ENCODE results near the gene LRCH1.

LRCH1 gene

GRCh38 chr13:46562581-46562980 lies 9.6 kb downstream of the LRCH1 start:
- peaks cover 3% of the 10 kb centered on the region; the same call in 1 of the 2 replicates for H3K4me1 ChIP-seq (ENCODE audit: insufficient read depth, low read length)
- H3K79me2 ChIP-seq (ENCODE audit: insufficient read depth, low read length) = peaks cover 99% of the 10 kb centered on the region
- H3K9me3 ChIP-seq (ENCODE audit: insufficient read depth, low read length, severe bottlenecking) = no peaks in the 10 kb centered on the region
- no peak overlapping the region for H3K4me3 ChIP-seq (ENCODE audit: low read depth in 1 of 2, low read length in 2 of 2)
- peaks cover 82% of the 10 kb centered on the region for H4K20me1 ChIP-seq (ENCODE audit: insufficient read depth, low read length)
- DNase-seq (no peak), ATAC-seq (ENCODE audit: insufficient read depth, low read depth) (no peak)
- H3K9ac ChIP-seq (ENCODE audit: low read depth, low read length) = no peak overlapping the region
- H3K4me2 ChIP-seq (ENCODE audit: insufficient read depth, low read length) = no peak overlapping the region
- TF ChIP-seq CTCF (IDR thresholded peaks at IDR 0.05; ENCODE audit: borderline replicate concordance, extremely low read depth, low read length, poor library complexity, severe bottlenecking) (no peak), EZH2 (IDR thresholded peaks at IDR 0.05; ENCODE audit: borderline replicate concordance, low read depth, low read length, severe bottlenecking) (no peak)
- H3K27me3 ChIP-seq (ENCODE audit: insufficient read depth, low read length, poor library complexity) = no peaks in the 10 kb centered on the region
- H3K36me3 ChIP-seq (ENCODE audit: insufficient read depth, low read length) = no peaks in the 10 kb centered on the region; the same call in 1 of the 2 replicates
- H2AFZ ChIP-seq (ENCODE audit: low read depth, low read length) = no peak overlapping the region
- H3K27ac ChIP-seq (ENCODE audit: low read length) = no peak overlapping the region

GRCh38 chr13:46565808-46566750 lies 13.1 kb downstream of the LRCH1 start:
- Histone ChIP-seq H2AFZ (ENCODE audit: low read depth, low read length) (no peak overlapping the region), H3K27ac (ENCODE audit: low read length) (no peak overlapping the region), H3K9ac (ENCODE audit: low read depth, low read length) (no peak overlapping the region), H3K4me3 (ENCODE audit: low read depth in 1 of 2, low read length in 2 of 2) (no peak overlapping the region), H4K20me1 (ENCODE audit: insufficient read depth, low read length) (peaks cover 87% of the 10 kb centered on the region), H3K27me3 (ENCODE audit: insufficient read depth, low read length, poor library complexity) (no peaks in the 10 kb centered on the region), H3K4me1 (ENCODE audit: insufficient read depth, low read length) (no peaks in the 10 kb centered on the region), H3K4me2 (ENCODE audit: insufficient read depth, low read length) (no peak overlapping the region), H3K9me3 (ENCODE audit: insufficient read depth, low read length, severe bottlenecking) (no peaks in the 10 kb centered on the region), H3K36me3 (ENCODE audit: insufficient read depth, low read length) (peaks cover 2% of the 10 kb centered on the region; the same call in 1 of the 2 replicates), H3K79me2 (ENCODE audit: insufficient read depth, low read length) (peaks cover 99% of the 10 kb centered on the region)
- no peak for ATAC-seq (ENCODE audit: insufficient read depth, low read depth)
- no peak for TF ChIP-seq EZH2 (IDR thresholded peaks at IDR 0.05; ENCODE audit: borderline replicate concordance, low read depth, low read length, severe bottlenecking)
- TF ChIP-seq CTCF (IDR thresholded peaks at IDR 0.05; ENCODE audit: borderline replicate concordance, extremely low read depth, low read length, poor library complexity, severe bottlenecking) = no peak
- no peak for DNase-seq

GRCh38 chr13:46567671-46568070 lies 14.7 kb downstream of the LRCH1 start:
- H3K79me2 ChIP-seq (ENCODE audit: insufficient read depth, low read length) = peaks cover 99% of the 10 kb centered on the region

More at GRCh38 chr13:46567671-46568070, 14.7 kb downstream of the LRCH1 start:
- H3K36me3 ChIP-seq (ENCODE audit: insufficient read depth, low read length) = peaks cover 7% of the 10 kb centered on the region; the same call in 1 of the 2 replicates
- no peak overlapping the region for H3K9ac ChIP-seq (ENCODE audit: low read depth, low read length)
- peaks cover 87% of the 10 kb centered on the region for H4K20me1 ChIP-seq (ENCODE audit: insufficient read depth, low read length)
- ATAC-seq (ENCODE audit: insufficient read depth, low read depth) (no peak), DNase-seq (no peak)
- TF ChIP-seq CTCF (IDR thresholded peaks at IDR 0.05; ENCODE audit: borderline replicate concordance, extremely low read depth, low read length, poor library complexity, severe bottlenecking) (no peak), EZH2 (IDR thresholded peaks at IDR 0.05; ENCODE audit: borderline replicate concordance, low read depth, low read length, severe bottlenecking) (no peak)
- no peaks in the 10 kb centered on the region for H3K4me1 ChIP-seq (ENCODE audit: insufficient read depth, low read length)
- no peaks in the 10 kb centered on the region for H3K27me3 ChIP-seq (ENCODE audit: insufficient read depth, low read length, poor library complexity)
- no peak overlapping the region for H3K4me2 ChIP-seq (ENCODE audit: insufficient read depth, low read length)
- H3K9me3 ChIP-seq (ENCODE audit: insufficient read depth, low read length, severe bottlenecking) = no peaks in the 10 kb centered on the region
- no peak overlapping the region for H3K27ac ChIP-seq (ENCODE audit: low read length)
- H2AFZ ChIP-seq (ENCODE audit: low read depth, low read length) = no peak overlapping the region
- no peak overlapping the region for H3K4me3 ChIP-seq (ENCODE audit: low read depth in 1 of 2, low read length in 2 of 2)
